ENCODE results near the gene KCNG2.

KCNG2 gene

DNA sequence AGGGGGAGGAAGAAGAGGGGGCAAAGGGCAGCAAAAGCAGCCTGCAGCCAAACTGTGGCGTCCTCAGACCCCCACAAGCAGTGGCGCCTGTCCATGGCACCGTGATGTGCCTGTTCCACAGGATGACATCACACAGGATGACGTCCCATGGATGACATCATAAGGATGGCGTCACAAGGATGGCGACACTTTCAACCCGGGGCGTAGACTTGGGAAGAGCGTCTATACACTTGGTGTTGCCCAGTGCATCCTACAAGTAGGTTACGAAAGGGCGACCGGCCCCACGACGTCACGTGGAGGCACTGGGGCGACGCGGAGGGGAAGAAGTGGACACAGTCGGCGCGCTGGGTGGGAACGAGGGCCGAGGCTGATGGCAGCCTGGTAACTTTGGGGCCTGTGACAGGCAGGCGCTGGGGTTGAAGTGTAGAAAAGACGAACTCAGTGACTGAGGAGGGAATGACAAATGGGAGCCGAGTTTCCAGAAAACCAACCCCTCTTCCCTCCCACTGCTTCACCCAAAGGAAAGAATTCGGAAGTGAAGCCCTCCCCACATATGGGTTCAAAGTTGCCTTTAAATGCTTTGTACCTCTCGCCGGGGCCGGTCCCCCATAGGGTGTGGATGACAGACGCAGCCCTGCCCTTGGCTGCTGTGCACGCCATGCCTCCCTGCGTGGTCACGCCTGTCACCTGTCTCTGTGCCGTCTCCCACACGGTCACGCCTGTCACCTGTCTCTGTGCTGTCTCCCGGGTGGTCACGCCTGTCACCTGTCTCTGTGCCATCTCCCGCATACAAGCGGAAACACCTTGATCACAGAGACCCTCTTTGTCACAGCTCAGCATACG lies 13.4 kb upstream of the KCNG2 start:
- DNase-seq (ENCODE audit: extremely low read depth in 1 of 2, low read depth in 1 of 2): no peak

DNA sequence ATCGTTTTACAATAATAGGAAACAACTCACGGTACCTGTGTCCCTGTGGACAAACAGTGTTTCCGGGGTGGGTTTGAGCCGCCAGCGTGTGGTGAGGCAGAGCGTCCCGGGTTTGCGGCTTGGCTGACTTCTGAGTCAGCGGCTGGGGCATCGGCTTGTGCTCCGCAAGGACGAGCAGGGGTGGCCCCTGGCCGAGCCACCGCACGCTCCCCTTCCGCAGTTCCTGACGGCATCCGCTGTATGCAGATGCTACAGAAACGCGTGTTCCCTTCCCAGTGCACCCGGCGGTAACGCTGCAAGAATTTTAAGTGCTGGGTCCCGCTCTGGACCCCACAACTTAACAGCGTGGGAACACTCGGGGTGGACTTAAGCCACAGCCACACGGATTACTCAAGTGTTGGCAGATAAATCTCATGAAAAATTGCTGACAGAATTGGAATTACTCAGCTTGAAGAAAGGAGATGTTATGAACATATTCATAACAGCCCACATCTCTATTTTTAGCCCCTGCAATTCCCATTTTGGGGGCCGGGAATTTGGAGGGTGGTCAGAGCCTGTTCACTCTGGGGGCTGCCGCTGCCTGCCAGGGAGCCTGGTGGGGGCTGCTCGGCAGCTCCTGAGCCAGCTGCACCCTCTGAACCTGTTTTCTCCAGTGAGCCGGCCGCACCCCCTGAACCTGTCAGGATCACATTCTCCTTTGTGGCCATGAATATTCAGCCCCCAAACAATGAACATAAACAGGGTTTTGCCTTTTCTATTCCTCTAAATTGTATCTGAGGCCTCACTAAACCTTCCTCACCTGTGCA lies 12.6 kb upstream of the KCNG2 start:
- DNase-seq (ENCODE audit: extremely low read depth in 1 of 2, low read depth in 1 of 2): no peak

DNA sequence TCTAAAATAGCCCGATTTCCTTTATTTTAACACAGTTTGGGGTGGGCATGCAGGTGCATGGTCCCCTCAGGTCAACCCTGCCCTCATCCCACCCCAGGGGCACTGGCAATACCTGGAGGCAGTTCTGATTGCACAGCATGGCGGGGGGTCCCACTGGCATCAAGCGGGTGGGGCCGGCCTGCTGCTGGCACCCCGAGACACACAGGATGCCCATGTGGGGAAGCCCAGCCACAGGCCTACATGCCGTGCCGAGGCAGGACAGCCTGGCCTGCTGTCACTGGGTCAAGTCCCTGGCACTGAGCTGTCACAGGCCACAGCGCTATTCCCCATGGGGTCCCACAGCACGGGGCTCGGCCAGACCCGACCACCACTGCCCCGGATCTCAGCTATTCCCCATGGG lies 11.9 kb upstream of the KCNG2 start:
- no peak for DNase-seq (ENCODE audit: extremely low read depth in 1 of 2, low read depth in 1 of 2)

DNA sequence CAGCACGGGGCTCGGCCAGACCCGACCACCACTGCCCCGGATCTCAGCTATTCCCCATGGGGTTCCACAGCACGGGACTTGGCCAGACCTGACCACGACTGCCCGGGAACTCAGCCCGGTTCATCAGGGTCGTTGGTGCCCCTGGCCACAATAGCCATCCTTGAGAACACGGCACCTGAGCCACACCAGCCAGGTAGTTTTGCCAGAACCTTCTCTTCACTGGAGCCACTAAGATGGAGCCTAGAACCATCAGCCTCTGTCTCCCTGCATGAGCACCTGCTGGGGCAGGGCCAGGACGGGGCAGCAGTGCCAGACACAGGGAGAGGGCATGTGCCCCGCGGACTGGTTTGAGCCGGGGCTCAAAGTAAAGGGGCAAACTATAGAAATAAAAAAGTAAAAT lies 11.4 kb upstream of the KCNG2 start:
- DNase-seq (ENCODE audit: extremely low read depth in 1 of 2, low read depth in 1 of 2): no peak

DNA sequence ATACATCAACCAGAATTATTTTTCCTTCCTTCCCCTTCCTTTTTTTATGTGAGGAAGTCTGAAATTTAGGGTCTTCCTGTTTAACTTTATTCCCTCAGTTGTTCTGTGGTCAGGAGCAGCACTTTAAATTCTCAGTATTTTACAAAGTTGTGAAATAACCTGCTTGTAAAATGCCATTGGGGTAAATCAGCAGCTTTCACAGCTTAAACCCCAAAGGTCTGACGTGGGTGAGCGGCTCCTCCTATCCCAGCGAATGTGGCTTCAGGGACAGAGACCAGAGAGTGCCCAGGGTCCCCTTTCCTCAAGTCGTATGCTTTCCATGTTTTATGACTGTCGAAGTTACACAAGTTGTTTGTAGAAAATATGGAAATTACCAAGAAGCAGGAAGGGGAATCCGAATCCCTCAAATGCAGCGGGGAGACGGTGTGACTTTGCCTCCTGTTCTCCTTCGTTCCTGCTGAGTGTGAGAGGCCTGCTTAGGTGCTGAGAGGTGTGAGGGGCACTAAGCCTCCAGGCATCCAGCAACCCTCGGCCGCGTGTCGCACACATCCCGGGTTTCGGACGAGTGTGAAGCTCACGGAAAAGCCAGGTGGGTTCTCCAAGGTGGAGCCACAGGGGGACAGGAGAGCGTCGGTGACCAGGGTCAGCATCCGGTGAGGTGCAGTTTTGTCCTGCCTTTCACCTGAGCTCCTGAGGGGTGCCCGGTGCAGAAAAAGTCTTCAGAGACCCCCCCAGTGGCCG lies 10.8 kb upstream of the KCNG2 start:
- no peak for DNase-seq (ENCODE audit: extremely low read depth in 1 of 2, low read depth in 1 of 2)

DNA sequence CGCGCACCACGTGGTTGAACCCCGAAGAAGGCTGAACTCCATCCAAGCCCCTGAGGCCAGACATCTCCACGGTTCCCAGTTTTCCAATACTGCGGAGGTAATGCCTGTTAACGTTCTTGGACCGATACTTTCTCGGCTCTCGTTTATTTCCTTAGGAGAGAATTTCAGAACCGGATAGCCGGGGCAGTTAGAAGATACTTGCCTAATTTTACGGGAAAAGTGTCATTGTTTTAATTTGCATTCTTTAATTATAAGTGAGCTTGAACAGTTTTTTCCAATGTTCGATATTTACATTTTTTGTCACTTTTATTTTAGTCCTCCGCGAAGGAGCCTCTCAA lies 10.2 kb upstream of the KCNG2 start:
- no peak for DNase-seq (ENCODE audit: extremely low read depth in 1 of 2, low read depth in 1 of 2)

DNA sequence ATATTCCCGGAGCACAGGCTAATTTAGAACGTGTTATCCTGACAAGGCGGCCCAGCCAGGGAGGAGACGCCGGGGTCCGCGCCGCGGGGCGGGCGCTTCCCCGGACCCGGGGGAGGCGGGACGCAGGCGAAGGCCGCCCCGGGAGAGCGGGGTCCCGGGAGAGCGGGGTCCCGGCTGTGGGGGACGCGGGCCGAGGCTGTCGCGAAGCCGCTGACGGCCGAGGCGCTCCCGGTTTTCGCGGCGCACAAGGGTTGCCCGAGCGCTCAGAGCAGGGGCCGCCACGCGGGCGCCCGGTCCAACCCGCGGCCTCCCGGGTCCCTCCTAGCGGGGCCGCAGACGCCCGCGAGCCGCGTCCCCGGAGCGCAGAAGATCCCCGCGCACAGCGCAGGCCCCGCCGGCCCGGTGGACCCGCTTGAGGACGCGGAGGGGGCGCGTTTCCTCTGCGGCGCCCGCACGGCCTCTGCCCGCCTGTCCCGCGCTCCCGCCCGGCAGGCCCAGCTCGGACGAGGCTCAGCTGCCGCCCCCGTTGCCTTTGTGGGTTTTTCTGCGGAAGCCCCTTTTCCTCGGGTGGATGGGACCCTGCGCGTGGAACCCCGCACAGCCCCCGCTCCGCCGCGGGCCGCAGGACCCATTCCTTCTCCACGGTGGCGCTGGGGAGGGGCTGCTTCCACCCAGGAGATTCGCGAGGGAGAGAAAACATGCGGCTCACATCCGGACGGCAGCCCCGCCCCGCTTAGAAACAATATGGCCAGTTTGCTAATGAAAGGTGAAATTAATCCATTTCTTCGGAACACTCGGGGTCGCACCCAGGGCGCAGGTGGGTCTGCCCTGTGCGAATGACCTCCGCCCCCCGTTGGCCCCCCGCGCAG lies 9.6 kb upstream of the KCNG2 start:
- no peak for DNase-seq (ENCODE audit: extremely low read depth in 1 of 2, low read depth in 1 of 2)

DNA sequence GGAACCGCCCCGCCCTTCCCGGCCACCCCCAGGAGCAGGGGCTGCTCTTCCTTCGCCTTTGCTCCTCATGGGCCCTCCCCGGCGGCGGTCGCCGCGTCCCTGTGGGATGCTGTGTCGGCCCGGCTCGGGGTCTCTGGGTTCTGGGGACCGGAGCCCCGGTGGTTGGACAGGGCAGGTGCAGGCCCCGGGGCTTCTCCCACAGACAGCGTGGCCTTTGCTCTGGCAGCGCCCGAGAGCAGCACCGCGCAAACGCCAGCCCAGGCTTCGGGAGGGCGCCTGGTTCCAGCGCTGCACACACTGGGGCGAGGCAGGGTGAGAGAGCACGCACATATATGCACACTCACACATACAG lies 9.0 kb upstream of the KCNG2 start:
- no peak for DNase-seq (ENCODE audit: extremely low read depth in 1 of 2, low read depth in 1 of 2)

DNA sequence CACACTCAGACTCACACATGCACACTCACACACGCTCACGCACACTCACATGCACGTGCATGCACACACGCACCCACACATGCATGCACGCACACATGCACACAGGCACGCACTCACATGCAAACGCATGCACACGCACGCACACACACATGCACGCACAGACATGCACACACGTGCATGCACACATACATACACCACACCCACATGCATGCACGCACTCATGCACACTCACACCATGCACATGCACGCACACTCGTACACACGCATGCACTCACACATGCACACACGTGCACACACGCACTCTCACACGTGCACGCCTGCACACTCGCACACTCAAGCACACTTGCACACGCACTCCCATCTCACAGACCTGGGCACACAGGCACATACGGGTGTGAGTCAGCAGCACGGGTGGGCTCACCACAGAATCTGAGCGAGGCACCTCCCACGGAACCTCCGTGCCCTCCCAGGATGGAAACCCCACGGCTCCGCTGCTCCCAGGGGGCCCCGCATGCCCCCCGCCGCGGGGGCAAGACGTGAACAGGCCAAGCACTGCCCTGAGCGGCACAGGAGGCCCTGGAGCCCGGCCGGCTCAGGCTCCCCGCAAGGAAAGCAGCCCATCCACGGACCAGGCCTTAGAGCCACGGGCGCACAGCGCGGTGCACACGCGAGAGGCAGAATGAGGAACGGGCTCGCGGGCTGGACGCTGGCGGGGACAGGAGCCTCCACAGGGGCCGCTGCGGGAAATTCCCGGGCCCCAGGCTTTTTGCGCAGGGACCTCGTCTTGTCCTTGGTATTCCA lies 8.4 kb upstream of the KCNG2 start:
- DNase-seq (ENCODE audit: extremely low read depth in 1 of 2, low read depth in 1 of 2): no peak

DNA sequence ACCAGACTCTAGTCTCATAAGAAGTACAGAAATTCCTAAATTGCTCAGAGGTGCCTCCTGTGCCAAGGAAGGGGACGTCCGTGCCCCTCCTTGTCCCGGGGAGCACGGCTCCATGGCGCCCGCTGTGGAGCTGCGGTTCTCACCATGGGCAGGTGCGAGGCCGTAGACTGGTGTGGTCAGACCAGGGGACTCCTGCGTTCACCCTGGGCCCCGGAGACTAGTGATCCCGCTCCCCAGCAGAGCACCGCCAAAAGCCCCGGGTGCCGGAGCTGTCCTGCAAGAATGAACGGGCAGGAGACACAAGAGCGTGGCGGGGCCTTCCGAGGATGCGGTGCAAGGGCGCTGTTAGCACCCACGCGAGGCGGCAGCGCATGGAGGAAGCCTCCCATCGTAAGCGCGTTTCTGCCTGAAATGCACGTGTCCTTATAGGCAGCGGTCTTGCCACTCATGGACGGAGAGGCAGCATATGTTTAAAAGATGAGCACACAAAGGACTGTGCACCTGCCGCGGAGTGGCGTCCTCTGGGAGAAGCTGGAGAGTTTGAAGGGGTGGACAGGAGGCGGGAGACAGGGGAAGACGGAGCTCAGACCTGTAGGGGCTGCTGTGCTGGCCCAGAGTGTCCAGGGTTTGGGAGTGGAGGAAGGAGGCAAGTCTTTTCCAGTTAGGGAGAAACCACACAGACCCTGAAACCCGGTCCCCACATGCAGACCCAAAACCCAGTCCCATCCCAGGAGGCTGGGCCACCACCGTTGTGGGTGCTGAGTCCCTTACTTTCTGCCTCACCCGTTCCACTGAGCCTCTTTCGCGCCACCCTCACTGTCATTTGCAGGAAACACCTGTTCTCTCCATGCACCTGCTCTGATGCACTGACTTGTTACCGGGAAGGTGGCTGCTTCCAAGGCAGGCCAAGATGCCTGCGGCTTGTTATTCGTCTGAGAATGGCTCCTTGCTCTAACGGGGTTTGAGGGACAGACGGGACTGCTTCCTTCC lies 7.5 kb upstream of the KCNG2 start:
- no peak for DNase-seq (ENCODE audit: extremely low read depth in 1 of 2, low read depth in 1 of 2)

DNA sequence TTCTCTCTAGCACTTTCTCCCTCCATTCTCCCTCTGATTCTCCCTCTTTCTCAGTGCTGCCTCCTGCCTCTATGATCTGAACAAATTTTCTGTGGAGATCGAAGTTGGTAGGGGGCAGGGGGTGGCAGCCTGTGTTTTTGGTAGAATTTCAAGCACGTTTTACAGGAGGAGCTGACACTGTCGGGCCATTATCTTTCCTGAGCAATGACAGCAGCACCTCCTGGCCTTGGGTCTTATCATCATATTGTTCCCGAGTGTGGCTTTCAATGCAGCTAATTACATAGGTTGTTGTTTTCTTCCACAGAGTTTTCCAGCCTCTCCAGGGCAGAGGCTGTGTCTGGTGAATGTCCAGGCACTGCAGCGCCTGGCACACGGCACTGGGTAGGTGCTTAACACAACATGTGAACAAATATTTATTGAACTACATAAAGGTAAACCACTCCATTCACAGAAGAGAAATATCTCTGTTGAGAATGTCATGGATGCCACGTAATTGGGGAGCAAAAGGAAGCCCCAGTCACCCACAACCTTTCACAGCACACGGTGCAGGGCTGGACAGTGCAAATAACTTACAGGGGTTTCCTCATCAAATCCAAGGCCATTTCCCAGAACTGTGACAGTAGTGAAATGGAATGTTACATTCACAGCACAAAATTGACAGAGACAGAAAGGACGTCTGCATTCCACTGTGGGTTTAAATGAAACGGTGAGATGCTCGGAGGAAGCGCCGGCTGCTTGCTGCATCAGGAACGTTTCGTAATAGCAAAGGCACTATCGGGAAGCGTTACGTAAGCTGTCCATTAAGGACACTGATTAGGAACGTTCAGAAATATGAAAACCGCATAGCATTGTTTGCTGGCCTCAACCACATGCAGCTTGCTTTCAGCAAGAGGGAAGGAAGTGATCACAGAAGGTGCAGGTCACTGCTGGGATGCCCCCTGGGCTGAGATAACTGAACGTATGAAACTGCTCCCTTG lies 6.5 kb upstream of the KCNG2 start:
- DNase-seq (ENCODE audit: extremely low read depth in 1 of 2, low read depth in 1 of 2): no peak

DNA sequence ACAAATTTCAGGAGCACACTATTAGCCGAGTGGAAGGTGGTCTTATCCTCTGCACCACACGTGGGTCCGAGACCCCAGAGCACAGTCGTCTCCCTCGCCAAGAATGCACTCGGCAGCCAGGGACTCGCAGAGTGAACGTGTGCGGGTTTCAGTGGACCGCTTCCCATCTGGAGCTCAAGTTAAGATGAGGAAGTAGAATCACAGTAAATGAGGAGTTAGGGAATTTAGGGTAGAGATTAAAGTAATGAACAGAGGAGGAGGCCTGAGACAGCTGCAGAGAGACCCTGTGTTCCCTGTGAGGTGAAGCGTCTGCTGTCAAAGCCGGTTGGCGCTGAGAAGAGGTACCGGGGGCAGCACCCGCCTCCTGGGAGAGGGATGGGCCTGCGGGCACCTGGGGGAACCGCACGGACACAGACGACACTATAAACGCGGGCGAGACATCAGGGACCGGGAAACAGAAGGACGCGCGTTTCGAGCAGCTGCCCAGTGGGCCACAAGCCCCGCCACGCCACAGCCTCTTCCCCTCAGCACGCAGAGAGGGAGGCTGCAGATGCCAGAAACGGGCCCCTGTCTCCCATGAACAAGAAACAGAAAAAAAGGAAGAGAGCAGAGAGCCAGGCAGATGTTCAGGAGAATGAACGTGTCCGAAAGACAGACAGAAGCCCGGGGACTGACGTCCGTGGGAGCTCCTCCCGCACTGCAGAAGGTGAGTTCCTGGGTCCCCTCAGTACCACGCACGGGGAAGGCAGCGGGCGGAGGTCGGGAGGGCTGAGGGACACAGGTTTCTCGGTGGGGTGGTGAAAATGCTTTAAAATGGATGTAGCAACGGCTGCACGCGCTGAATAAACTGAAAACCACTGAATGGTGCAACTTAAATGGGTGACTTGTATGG lies 5.4 kb upstream of the KCNG2 start:
- no peak for DNase-seq (ENCODE audit: extremely low read depth in 1 of 2, low read depth in 1 of 2)

DNA sequence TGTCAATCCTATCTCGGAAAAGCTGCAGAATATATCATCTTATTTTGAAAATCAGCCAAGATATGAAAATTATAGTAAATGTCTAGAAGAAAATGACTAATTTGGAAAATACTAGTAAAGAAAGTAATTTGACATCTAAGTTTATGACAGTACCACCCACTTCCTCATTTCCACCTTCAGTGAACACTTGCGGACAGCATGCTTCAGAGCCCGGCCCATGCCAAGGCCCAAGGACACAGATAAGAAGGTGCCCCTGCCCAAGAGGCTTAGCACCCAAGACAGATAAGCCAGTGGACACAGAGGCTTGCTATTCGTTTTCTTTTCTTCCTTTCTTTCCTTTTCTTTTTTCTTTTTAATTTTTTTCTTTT lies 4.8 kb upstream of the KCNG2 start:
- DNase-seq (ENCODE audit: extremely low read depth in 1 of 2, low read depth in 1 of 2): no peak

DNA sequence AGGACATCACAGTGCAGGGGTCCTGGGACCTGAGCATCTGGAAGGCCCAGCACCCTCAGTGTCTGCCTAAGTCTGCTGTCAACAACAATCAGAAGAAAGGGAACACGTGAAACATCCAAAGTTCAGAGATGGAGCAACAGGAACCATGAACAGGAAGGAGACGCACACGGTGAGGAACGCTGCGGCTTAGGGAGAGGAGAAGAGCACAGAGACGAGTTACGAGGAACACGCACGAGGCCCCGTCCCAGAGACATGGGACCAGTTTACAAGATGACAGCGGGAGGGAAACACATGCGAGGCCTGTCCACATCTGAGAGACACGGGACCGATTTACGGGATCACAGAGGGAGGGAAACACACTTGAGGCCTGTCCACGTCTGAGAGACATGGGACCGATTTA lies 2.9 kb upstream of the KCNG2 start:
- DNase-seq (ENCODE audit: extremely low read depth in 1 of 2, low read depth in 1 of 2): no peak

DNA sequence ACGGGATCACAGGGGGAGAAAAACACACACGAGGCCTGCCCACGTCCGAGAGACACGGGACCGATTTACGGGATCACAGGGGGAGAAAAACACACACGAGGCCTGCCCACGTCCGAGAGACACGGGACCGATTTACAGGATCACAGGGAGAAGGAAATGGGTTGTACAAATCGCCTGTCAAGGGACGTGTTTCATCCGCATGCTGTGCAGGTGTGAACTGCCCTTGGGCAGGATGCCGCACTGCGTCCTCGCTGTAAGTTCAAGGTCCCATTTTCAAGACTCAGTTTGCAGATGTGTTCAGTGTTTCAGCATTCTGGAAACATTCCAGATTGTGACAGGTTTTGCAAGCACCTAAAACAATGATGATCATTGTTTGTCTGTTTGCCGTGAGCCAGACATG lies 2.3 kb upstream of the KCNG2 start:
- DNase-seq (ENCODE audit: extremely low read depth in 1 of 2, low read depth in 1 of 2): no peak

DNA sequence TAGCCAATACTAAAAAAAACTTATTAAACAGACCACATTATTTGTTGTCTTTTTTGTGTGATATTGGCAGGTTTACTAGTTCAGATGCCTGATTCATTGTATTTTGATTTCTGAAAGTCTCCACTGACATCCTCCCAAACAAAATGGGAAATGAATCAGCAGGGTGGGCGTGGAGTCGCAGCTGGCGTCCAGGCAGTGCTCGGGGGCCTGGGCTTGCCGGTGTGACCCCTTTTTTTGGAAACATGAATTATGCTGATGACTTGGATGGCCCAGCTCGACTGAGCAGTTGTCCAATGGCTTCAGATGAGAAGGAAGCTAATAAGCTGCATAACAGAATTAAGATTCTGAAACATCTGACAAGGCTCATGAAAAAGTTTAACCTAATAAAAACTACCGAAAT lies 1.7 kb upstream of the KCNG2 start:
- no peak for DNase-seq (ENCODE audit: extremely low read depth in 1 of 2, low read depth in 1 of 2)
